Brain microvascular endothelial cell (primary cell): Measurements from ENCODE around the gene TTC39A.

Experiments
- DNase-seq: peaks from one replicate; pipeline ENCODE4 v3.0.0-alpha.2; 2020
- H3K27ac ChIP-seq: fragments of 250-450 bp; sonication (Bioruptor Pico); 2 replicates; pipeline ENCODE4 v1.5.1; 2020; ENCODE audit warnings: mild to moderate bottlenecking, moderate library complexity
- H3K27me3 ChIP-seq: fragments of 250-450 bp; sonication (Bioruptor Pico); replicated peaks from 2 replicates; pipeline ENCODE4 v1.5.1; 2020; ENCODE audit warnings: mild to moderate bottlenecking
- H3K36me3 ChIP-seq: fragments of 250-450 bp; sonication (Bioruptor Pico); replicated peaks from 2 replicates; pipeline ENCODE4 v1.5.1; 2020; ENCODE audit warnings: mild to moderate bottlenecking
- H3K4me3 ChIP-seq: 2 replicates; pipeline ENCODE4 v1.5.1; 2011; ENCODE audit warnings: low read depth, mild to moderate bottlenecking, control low read depth, low read length, moderate library complexity
- in situ Hi-C: cut with HindIII; loops from 2 replicates; pipeline ENCODE4 v1.10.0; 2017; ENCODE audit warnings: low sequenced_read_pairs, low pct_ligation_motif_present
- TF ChIP-seq, protein P1 (sequence below): IDR thresholded peaks from 2 replicates; pipeline ENCODE4 v1.5.1; 2011; ENCODE audit warnings: low read depth, mild to moderate bottlenecking, moderate library complexity, low read length, control low read depth, inconsistent platforms; ENCODE audit errors: missing control alignments

Gene TTC39A

DNA sequence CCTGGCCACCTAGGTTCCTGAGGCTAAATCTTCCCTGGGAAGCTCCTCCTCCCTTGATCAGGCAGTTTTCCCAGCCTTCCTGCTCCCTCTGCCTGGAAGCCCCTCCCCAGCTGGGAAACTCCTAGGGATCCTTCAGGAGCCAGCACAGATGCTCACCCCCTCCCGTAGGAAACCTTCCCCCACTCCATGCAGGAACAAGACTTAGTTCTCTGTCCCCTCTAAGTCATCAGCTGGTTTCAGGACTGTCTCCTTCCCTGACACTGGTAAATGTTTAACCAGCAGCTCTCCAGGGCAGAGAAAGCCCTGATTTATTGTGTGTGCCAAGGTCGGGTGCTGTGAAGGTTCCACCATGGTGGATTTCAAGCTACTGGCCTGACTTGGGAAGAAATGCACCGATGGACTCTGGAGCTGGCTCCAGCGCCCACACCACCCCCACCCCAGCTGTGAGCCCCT is 25.0 kb downstream of the TTC39A start:
- TF ChIP-seq, protein P1, sequence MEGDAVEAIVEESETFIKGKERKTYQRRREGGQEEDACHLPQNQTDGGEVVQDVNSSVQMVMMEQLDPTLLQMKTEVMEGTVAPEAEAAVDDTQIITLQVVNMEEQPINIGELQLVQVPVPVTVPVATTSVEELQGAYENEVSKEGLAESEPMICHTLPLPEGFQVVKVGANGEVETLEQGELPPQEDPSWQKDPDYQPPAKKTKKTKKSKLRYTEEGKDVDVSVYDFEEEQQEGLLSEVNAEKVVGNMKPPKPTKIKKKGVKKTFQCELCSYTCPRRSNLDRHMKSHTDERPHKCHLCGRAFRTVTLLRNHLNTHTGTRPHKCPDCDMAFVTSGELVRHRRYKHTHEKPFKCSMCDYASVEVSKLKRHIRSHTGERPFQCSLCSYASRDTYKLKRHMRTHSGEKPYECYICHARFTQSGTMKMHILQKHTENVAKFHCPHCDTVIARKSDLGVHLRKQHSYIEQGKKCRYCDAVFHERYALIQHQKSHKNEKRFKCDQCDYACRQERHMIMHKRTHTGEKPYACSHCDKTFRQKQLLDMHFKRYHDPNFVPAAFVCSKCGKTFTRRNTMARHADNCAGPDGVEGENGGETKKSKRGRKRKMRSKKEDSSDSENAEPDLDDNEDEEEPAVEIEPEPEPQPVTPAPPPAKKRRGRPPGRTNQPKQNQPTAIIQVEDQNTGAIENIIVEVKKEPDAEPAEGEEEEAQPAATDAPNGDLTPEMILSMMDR: no peak
- Histone ChIP-seq H3K36me3 (no peaks in the 10 kb centered on the region), H3K27ac (no peak overlapping the region), H3K4me3 (no peak overlapping the region), H3K27me3 (no peaks in the 10 kb centered on the region)
- in situ Hi-C loops: no loop called here
- no peak for DNase-seq

DNA sequence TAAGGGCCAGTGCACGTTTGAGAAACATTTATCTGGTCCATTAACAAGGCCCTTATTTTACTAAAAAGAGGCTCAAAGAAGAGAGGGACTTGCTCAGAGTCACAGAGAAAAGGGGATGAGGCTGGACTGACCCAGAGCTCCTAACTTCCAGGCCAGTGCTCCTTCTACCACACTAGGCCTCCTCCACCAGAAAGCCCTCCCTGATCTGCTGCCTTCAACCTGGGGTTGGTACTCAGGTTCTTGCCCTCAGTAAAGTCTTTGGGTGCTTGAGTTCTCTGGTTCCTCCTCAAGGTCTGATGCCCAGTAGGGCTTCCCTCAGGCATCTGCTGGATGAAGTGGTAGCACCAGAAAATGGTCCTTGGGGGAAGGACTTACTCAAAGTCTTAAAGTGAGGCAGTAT is 26.0 kb downstream of the TTC39A start:
- Histone ChIP-seq H3K36me3 (no peaks in the 10 kb centered on the region), H3K4me3 (no peak overlapping the region), H3K27ac (no peak overlapping the region), H3K27me3 (no peaks in the 10 kb centered on the region)
- TF ChIP-seq, protein P1: no peak
- no peak for DNase-seq
- in situ Hi-C loops: no loop called here

DNA sequence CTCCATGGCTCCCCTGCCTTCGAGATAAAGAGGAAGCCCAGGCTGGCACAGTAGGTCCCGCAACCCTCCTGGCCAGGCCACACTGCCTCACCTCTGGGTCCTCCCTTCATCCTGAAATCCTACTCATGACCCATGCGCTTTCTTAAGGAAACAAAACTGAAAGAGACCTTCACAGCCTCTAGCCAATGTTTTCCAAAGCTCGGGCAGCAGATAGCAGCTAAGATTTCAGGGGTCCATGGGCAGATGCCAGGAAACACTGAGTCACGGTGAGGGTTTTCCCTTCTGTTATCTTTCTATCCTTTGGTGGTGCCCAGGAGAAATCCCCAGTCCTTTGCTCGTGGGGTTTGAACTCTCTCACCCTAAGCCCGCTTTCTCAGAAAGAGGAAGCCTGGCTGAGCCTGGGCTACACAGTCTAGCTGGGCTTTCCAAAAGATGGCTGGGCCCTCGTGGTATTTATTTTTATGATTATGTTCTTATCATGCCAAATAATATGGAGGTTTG is 26.6 kb downstream of the TTC39A start:
- in situ Hi-C loops: no loop called here
- peak; percentile 53 for DNase-seq
- Histone ChIP-seq H3K36me3 (no peaks in the 10 kb centered on the region), H3K4me3 (no peak overlapping the region), H3K27me3 (no peaks in the 10 kb centered on the region), H3K27ac (no peak overlapping the region)
- TF ChIP-seq, protein P1: no peak

DNA sequence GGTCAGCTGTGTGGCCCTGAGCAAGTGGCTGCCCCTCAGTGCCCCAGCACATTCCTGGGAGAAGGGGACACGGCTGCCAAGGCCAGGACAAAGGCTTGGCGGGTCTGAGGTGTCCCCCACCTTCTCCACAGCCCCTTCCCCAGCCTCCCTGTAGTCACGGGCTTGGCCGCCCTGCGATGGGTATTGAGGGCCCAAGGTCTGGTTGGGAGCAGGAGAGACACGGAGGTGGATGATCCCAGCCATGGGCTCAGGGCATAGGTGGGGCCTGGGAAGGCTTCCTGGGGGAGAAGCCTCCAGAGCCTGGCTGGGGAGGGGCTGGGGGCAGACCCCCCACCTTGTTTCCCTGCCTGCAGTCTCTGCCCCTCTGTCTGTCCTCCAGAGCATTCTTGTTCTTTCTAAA is 27.0 kb downstream of the TTC39A start:
- H3K4me3 ChIP-seq: no peak overlapping the region
- H3K27ac ChIP-seq: no peak overlapping the region
- H3K36me3 ChIP-seq: no peaks in the 10 kb centered on the region
- TF ChIP-seq, protein P1: no peak
- no peak for DNase-seq
- H3K27me3 ChIP-seq: no peaks in the 10 kb centered on the region
- in situ Hi-C loops: no loop called here

DNA sequence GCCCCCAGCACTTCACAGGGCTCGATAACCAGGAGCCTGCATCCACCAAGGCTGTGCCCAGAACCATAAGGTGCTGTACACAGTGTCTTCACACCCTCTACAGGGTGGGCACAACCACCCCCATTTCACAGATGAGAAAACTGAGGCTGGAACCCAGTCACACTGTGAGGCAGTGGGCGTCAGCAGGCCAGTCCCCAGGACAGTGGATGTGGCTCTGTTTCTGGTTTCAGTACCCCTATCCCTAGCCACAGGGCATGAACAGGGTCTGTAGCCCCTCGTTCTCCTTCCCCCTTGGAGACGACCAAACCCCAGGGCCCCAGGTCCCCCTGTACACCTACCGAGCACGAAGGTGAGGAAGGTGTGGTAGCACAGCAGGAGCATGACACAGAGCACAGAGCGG is 27.6 kb downstream of the TTC39A start:
- in situ Hi-C loops: no loop called here
- TF ChIP-seq, protein P1: no peak
- DNase-seq: no peak
- Histone ChIP-seq H3K27me3 (no peaks in the 10 kb centered on the region), H3K36me3 (no peaks in the 10 kb centered on the region), H3K27ac (no peak overlapping the region), H3K4me3 (no peak overlapping the region)

DNA sequence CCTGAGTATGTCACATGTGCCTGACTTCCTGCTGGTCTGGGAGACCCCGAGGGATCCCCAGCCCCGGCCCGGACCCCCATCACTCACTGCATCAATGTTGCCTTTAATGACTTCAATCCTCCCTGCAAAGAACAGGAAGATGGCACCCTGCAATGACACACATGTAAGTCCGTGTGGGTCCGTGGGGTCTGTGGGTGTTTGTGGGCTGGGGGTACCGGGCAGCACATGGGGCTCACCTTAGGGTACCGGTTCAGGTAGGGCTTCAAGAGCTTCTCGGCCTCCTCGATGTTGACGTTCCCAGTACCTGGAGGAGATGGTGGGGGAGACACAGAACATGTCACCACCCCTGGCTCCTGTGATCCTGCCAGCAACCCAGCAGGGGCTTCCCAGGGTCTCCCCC is 28.1 kb downstream of the TTC39A start:
- no peaks in the 10 kb centered on the region for H3K27me3 ChIP-seq
- H3K4me3 ChIP-seq: no peak overlapping the region
- in situ Hi-C loops: no loop called here
- TF ChIP-seq, protein P1: no peak
- no peaks in the 10 kb centered on the region for H3K36me3 ChIP-seq
- DNase-seq: no peak
- no peak overlapping the region for H3K27ac ChIP-seq
